H1 (cell line): ENCODE measurements around the gene CEP97. TPM values are rescaled to one million over a fixed set of nuclear protein-coding genes. Genes with fewer than 3 reads are reported as not detected.

Experiments used
- CTCF ChIA-PET: fragments of 300-600 bp; sonication (Branson Sonifier 250); formaldehyde crosslinking; loops from one replicate; lab custom pipeline; 2021; ENCODE audit not compliant: partially characterized antibody; lab: Charles Lee
- POLR2A ChIA-PET: fragments of 300-600 bp; sonication (Branson Sonifier 250); formaldehyde crosslinking; loops from one replicate; lab custom pipeline; 2021; ENCODE audit warnings: inconsistent platforms; ENCODE audit not compliant: partially characterized antibody; lab: Charles Lee
- DNase-seq, 2 experiments: peaks; one replicate each; pipeline versions ENCODE4 v3.0.0 to v3.0.0-alpha.2; 2010 to 2022; ENCODE audit warnings: low spot score in 2 of 2, low read depth in 1 of 2, mixed read lengths in 1 of 2
- FAIRE-seq: peaks from 2 replicates; lab custom pipeline; 2011; peaks lifted over from hg19 to GRCh38; lab: Jason Lieb, UNC
- H2AFZ ChIP-seq: 2 replicates; pipeline ENCODE4 v1.8.1; 2012; ENCODE audit warnings: low read length, inconsistent platforms
- H2AK5ac ChIP-seq: 2 replicates; pipeline ENCODE4 v1.6.1; 2013; ENCODE audit warnings: low read depth, low read length
- H2BK120ac ChIP-seq: replicated peaks from 2 replicates; pipeline ENCODE3; 2013; ENCODE audit warnings: low read depth, low read length, inconsistent platforms
- H2BK12ac ChIP-seq: 2 replicates; pipeline ENCODE4 v1.6.1; 2013; ENCODE audit warnings: low read depth, low read length
- H2BK15ac ChIP-seq: 2 replicates; pipeline ENCODE4 v1.6.1; 2013; ENCODE audit warnings: low read length
- H2BK20ac ChIP-seq: 2 replicates; pipeline ENCODE4 v1.6.1; 2013; ENCODE audit warnings: low read length
- H2BK5ac ChIP-seq: 2 replicates; pipeline ENCODE4 v1.6.1; 2013; ENCODE audit warnings: low read depth, low read length
- H3K14ac ChIP-seq: 2 replicates; pipeline ENCODE4 v1.6.1; 2013; ENCODE audit warnings: inconsistent platforms; ENCODE audit not compliant: insufficient read length
- H3K18ac ChIP-seq: 2 replicates; pipeline ENCODE4 v1.6.1; 2013; ENCODE audit warnings: low read length; ENCODE audit errors: extremely low read depth
- H3K23ac ChIP-seq: 2 replicates; pipeline ENCODE4 v1.6.1; 2013; ENCODE audit warnings: inconsistent platforms; ENCODE audit not compliant: insufficient read length
- H3K23me2 ChIP-seq: 2 replicates; pipeline ENCODE4 v1.6.1; 2013; ENCODE audit warnings: low read depth, low read length
- H3K27ac ChIP-seq: 2 replicates; pipeline ENCODE4 v1.6.1; 2011; ENCODE audit warnings: low read depth, low read length, inconsistent platforms
- H3K27me3 ChIP-seq, 4 experiments: replicated peaks in 1 of 4; 1 replicate in 1 of 4; 2 replicates in 3 of 4; pipeline versions ENCODE4 v1.6.1 to v1.8.1; 2011 to 2013; ENCODE audit warnings: low read length in 3 of 4, mild to moderate bottlenecking in 3 of 4, inconsistent platforms in 2 of 4, mixed read lengths in 2 of 4, moderate library complexity in 1 of 4; ENCODE audit not compliant: control insufficient read depth in 3 of 4, insufficient read depth in 3 of 4; ENCODE audit errors: extremely low read depth in 1 of 4
- H3K36me3 ChIP-seq, 4 experiments: 2 replicates each; pipeline versions ENCODE4 v1.6.1 to v1.8.1; 2011 to 2013; ENCODE audit warnings: mild to moderate bottlenecking in 4 of 4, low read length in 3 of 4, moderate library complexity in 2 of 4, control low read depth in 1 of 4, inconsistent platforms in 1 of 4; ENCODE audit not compliant: insufficient read depth in 4 of 4, control insufficient read depth in 2 of 4
- H3K4ac ChIP-seq: replicated peaks from 2 replicates; pipeline ENCODE3; 2013; ENCODE audit warnings: low read length, low read depth, mixed read lengths, inconsistent platforms; ENCODE audit not compliant: insufficient read length
- H3K4me1 ChIP-seq, 4 experiments: replicated peaks in 1 of 4; 1 replicate in 1 of 4; 2 replicates in 3 of 4; pipeline versions ENCODE4 v1.6.1 to v1.8.1; 2011 to 2013; ENCODE audit warnings: low read length in 3 of 4, inconsistent platforms in 2 of 4, mixed read lengths in 1 of 4; ENCODE audit not compliant: insufficient read depth in 4 of 4, control insufficient read depth in 3 of 4
- H3K4me2 ChIP-seq, 2 experiments: 2 replicates each; pipeline versions ENCODE4 v1.6.1 to v1.8.1; 2011 to 2013; ENCODE audit warnings: low read depth in 2 of 2, low read length in 2 of 2, control low read depth in 1 of 2, inconsistent platforms in 1 of 2, mild to moderate bottlenecking in 1 of 2; ENCODE audit not compliant: insufficient read depth in 1 of 2
- H3K4me3 ChIP-seq, 4 experiments: fragments of 200-600, 300-600 bp in 1 of 4; sonication (generic), shearing (Covaris generic), sonication (Bioruptor Twin) in 1 of 4; 2 replicates each; pipeline versions ENCODE4 v1.5.1 to v1.8.1; 2011 to 2016; ENCODE audit warnings: low read length in 4 of 4, low read depth in 3 of 4, control low read depth in 2 of 4, inconsistent platforms in 2 of 4, mild to moderate bottlenecking in 2 of 4, mixed read lengths in 1 of 4, moderate library complexity in 1 of 4; ENCODE audit not compliant: insufficient read depth in 2 of 4; ENCODE audit errors: extremely low read depth in 1 of 4
- H3K56ac ChIP-seq: replicated peaks from 2 replicates; pipeline ENCODE3; 2013; ENCODE audit warnings: low read depth, mild to moderate bottlenecking, mixed read lengths, low read length, inconsistent platforms; ENCODE audit not compliant: insufficient read length
- H3K79me1 ChIP-seq: 2 replicates; pipeline ENCODE4 v1.6.1; 2013; ENCODE audit warnings: low read depth, low read length, control low read depth
- H3K79me2 ChIP-seq, 2 experiments: 2 replicates each; pipeline versions ENCODE4 v1.6.1 to v1.8.1; 2012 to 2013; ENCODE audit warnings: low read length in 2 of 2, mild to moderate bottlenecking in 2 of 2, inconsistent platforms in 1 of 2; ENCODE audit not compliant: insufficient read depth in 2 of 2, control insufficient read depth in 1 of 2
- H3K9ac ChIP-seq, 4 experiments: replicated peaks in 1 of 4; 1 replicate in 1 of 4; 2 replicates in 3 of 4; pipeline versions ENCODE4 v1.6.1 to v1.8.1; 2011 to 2013; ENCODE audit warnings: low read depth in 3 of 4, low read length in 3 of 4, control low read depth in 2 of 4, mild to moderate bottlenecking in 2 of 4, moderate library complexity in 2 of 4, inconsistent platforms in 1 of 4; ENCODE audit errors: extremely low read depth in 1 of 4
- H3K9me3 ChIP-seq, 2 experiments: 2 replicates each; pipeline versions ENCODE4 v1.6.1 to v1.8.1; 2012 to 2013; ENCODE audit warnings: mild to moderate bottlenecking in 2 of 2, moderate library complexity in 2 of 2, control low read depth in 1 of 2, inconsistent platforms in 1 of 2, low read depth in 1 of 2, low read length in 1 of 2, mixed read lengths in 1 of 2; ENCODE audit not compliant: insufficient read depth in 2 of 2
- H4K20me1 ChIP-seq, 2 experiments: replicated peaks in 1 of 2; 2 replicates each; pipeline versions ENCODE3 to v1.8.1; 2011 to 2013; ENCODE audit warnings: inconsistent platforms in 2 of 2, low read length in 2 of 2, mild to moderate bottlenecking in 1 of 2; ENCODE audit not compliant: insufficient read depth in 2 of 2, control insufficient read depth in 1 of 2
- H4K5ac ChIP-seq: 2 replicates; pipeline ENCODE4 v1.6.1; 2013; ENCODE audit warnings: low read length, low read depth, mixed read lengths, inconsistent platforms; ENCODE audit not compliant: insufficient read length
- H4K8ac ChIP-seq: 2 replicates; pipeline ENCODE4 v1.8.0; 2013; ENCODE audit warnings: mild to moderate bottlenecking, moderate library complexity, low read length, inconsistent platforms; ENCODE audit not compliant: insufficient read depth; ENCODE audit errors: extremely low read depth
- H4K91ac ChIP-seq: replicated peaks from 2 replicates; pipeline ENCODE3; 2013; ENCODE audit warnings: low read length, mixed read lengths, inconsistent platforms; ENCODE audit not compliant: insufficient read length
- BCL11A ChIP-seq, 2 experiments: IDR thresholded peaks; one replicate each; pipeline ENCODE4 v1.6.1; 2011; ENCODE audit warnings: low read depth in 2 of 2, low read length in 2 of 2, mild to moderate bottlenecking in 2 of 2
- EGR1 ChIP-seq: IDR thresholded peaks from 2 replicates; pipeline ENCODE4 v1.6.1; 2011; ENCODE audit warnings: low read depth, low read length, borderline replicate concordance
- KDM5A ChIP-seq: fragments of 200-600 bp; IDR thresholded peaks from 2 replicates; pipeline ENCODE4 v1.7.1; 2012; ENCODE audit warnings: mild to moderate bottlenecking, low read length, inconsistent platforms, mixed read lengths
- SP2 ChIP-seq: IDR thresholded peaks from 2 replicates; pipeline ENCODE4 v1.6.1; 2012; ENCODE audit warnings: mild to moderate bottlenecking, low read length, inconsistent platforms
- WGBS, 2 experiments: shearing (Covaris generic) in 1 of 2; methylation state at CpG; one replicate each; pipeline versions ENCODE4 v1.1.6 to v1.1.7; 2013 to 2015; ENCODE audit warnings: low lambda C conversion rate in 2 of 2, mixed read lengths in 2 of 2, inconsistent platforms in 1 of 2, low coverage in 1 of 2, missing lambda C conversion rate in 1 of 2; ENCODE audit not compliant: insufficient replicate concordance in 2 of 2, insufficient coverage in 1 of 2, insufficient read length in 1 of 2; ENCODE audit errors: extremely low coverage in 1 of 2, missing lambda C conversion rate in 1 of 2; 5-methylcytosine and 5-hydroxymethylcytosine counted together
- polyA plus RNA-seq, 7 experiments: library from polyadenylated mRNA; depleted of rRNA in 3 of 7; stranded (reverse) in 5 of 7; unstranded in 2 of 7; fragments of >200 nt in 5 of 7; fragments of 200-250 nt in 2 of 7; gene quantifications; 1 replicate in 5 of 7; 2 replicates in 1 of 7; 4 replicates in 1 of 7; pipeline versions ENCODE4 v1.2.1 to v1.2.3, GENCODE V29; 2011 to 2013; ENCODE audit warnings: missing spikeins in 2 of 7, mixed read lengths in 2 of 7
- total RNA-seq: library from RNA; stranded (reverse); fragmentation: NEBNext Ultra II Directional; extraction: Animal tissue kit (Norgen Biotek cat#: 25700); gene quantifications from 2 replicates; pipeline ENCODE4 v1.2.1, GENCODE V29; 2021
- TF ChIP-seq, protein P1 (sequence below): IDR thresholded peaks from 2 replicates; pipeline ENCODE4 v1.6.1; 2011; ENCODE audit warnings: low read depth, mild to moderate bottlenecking, low read length; ENCODE audit not compliant: insufficient read depth

CEP97 gene
- total and polyA plus RNA-seq, 2 of the 8 experiments (the other 6 are each of a cell fraction or from before 2014, with no cell fraction given), result 1.6 to 13.2 TPM

DNA sequence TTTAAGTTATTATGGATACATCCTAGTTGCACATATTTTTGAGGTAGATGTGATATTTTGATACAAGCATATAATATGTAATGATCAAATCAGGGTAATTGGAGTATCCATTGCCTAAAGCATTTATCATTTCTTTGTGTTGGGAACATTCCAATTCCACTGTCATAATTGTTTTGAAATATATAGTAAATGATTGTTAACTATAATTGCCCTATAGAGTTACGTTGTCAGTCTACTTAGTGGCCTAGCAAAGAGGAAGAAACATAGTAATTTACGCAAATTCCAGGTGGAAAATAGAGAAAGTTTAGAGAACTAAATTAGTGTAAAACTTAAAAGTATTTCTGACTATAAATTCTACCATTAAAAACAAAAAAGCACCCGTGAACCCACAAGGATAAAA, 79.5 kb downstream of the CEP97 start:
- no peaks in the 10 kb centered on the region for H4K20me1 ChIP-seq
- H3K79me2 ChIP-seq, result no peaks in the 10 kb centered on the region
- no peak overlapping the region for H3K56ac ChIP-seq
- FAIRE-seq (no peak), DNase-seq (no peak)
- POLR2A ChIA-PET, result no interaction called here
- H3K27me3 ChIP-seq, result no peaks in the 10 kb centered on the region
- no peak overlapping the region for H3K4ac ChIP-seq
- no peak overlapping the region for H3K23ac ChIP-seq
- H2BK5ac ChIP-seq, result no peak overlapping the region
- no peak overlapping the region for H3K4me2 ChIP-seq
- no peak overlapping the region for H3K27ac ChIP-seq
- no peak overlapping the region for H2BK120ac ChIP-seq
- no peak overlapping the region for H2BK12ac ChIP-seq
- H3K18ac ChIP-seq, result no peak overlapping the region
- peaks cover 0 to 14% (median 4%) of the 10 kb centered on the region in 4 experiments; a peak in 4 of 8 replicates for H3K36me3 ChIP-seq
- no peaks in the 10 kb centered on the region; the same call in 1 of the 2 replicates for H3K79me1 ChIP-seq
- H3K23me2 ChIP-seq, result no peaks in the 10 kb centered on the region
- WGBS, 2 experiments, result 93% methylated on average over 3 of the region's 3 CpGs; no CpG with 5 or more reads in 1 of the 2 experiments
- H3K9me3 ChIP-seq, result no peaks in the 10 kb centered on the region
- no peak overlapping the region for H4K8ac ChIP-seq
- H2AK5ac ChIP-seq, result no peak overlapping the region
- no peak overlapping the region for H2AFZ ChIP-seq
- no peak overlapping the region for H4K5ac ChIP-seq
- no peak overlapping the region for H2BK15ac ChIP-seq
- H2BK20ac ChIP-seq, result no peak overlapping the region
- no peaks in the 10 kb centered on the region for H3K4me1 ChIP-seq
- no peak overlapping the region for H3K4me3 ChIP-seq
- H3K14ac ChIP-seq, result no peak overlapping the region
- CTCF ChIA-PET, result interaction anchor here (0.7 to 6.6 kb wide), 15 partner anchors 9 to 443 kb away, joined by 3 to 37 read pairs (median 4); partner anchors contain the start of gene NFKBIZ
- no peak overlapping the region for H4K91ac ChIP-seq
- no peak overlapping the region for H3K9ac ChIP-seq
- TF ChIP-seq EGR1, result no peak
- no peak for TF ChIP-seq SP2
- TF ChIP-seq BCL11A (IDR thresholded peaks at IDR 0.05; ENCODE audit: low read depth in 2 of 2, low read length in 2 of 2), result no peak
- TF ChIP-seq KDM5A, result no peak
- TF ChIP-seq, protein P1, sequence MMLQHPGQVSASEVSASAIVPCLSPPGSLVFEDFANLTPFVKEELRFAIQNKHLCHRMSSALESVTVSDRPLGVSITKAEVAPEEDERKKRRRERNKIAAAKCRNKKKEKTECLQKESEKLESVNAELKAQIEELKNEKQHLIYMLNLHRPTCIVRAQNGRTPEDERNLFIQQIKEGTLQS, result no peak
